Heart right ventricle (tissue), 16 donors: ENCODE data around the gene WDR54. TPM values are rescaled to one million over a fixed set of nuclear protein-coding genes. Genes with fewer than 3 reads are reported as not detected.

Source experiments
- ATAC-seq, 8 donors: fragments of 200-7000 bp; cut with Tn5 transposase; one replicate each; pipeline ENCODE4 v1.9.1; 2020; ENCODE audit warnings: mild to moderate bottlenecking in 8 of 8, moderate library complexity in 8 of 8, moderate number of reproducible peaks in 1 of 8
- DNase-seq, 2 donors: peaks; one replicate each; pipeline ENCODE4 v3.0.0-alpha.2; 2020
- H3K27ac ChIP-seq, 10 donors: fragments of 200-600 bp; sonication (generic) in 2 of 10; one replicate each; pipeline versions ENCODE4 v1.5.0 to v1.8.0; 2020 to 2022; ENCODE audit warnings: mild to moderate bottlenecking in 3 of 10
- H3K27me3 ChIP-seq, 7 donors: fragments of 200-600 bp; one replicate each; pipeline ENCODE4 v1.8.0; 2021 to 2022; ENCODE audit warnings: mild to moderate bottlenecking in 2 of 7
- H3K36me3 ChIP-seq, 9 donors: fragments of 200-600 bp; sonication (generic) in 1 of 9; one replicate each; pipeline versions ENCODE4 v1.5.0 to v1.8.0; 2020 to 2022; ENCODE audit warnings: mild to moderate bottlenecking in 2 of 9
- H3K4me1 ChIP-seq, 9 donors: fragments of 200-600 bp; sonication (generic) in 1 of 9; one replicate each; pipeline versions ENCODE4 v1.5.0 to v1.8.0; 2020 to 2022; ENCODE audit warnings: mild to moderate bottlenecking in 4 of 9
- H3K4me3 ChIP-seq, 10 donors: fragments of 200-600 bp; sonication (generic) in 2 of 10; one replicate each; pipeline versions ENCODE4 v1.5.0 to v1.8.0; 2020 to 2022; ENCODE audit warnings: mild to moderate bottlenecking in 7 of 10, moderate library complexity in 2 of 10
- H3K9me3 ChIP-seq, 11 donors: fragments of 200-600 bp in 10 of 11; sonication (generic) in 2 of 11; one replicate each; pipeline versions ENCODE4 v1.5.0 to v1.8.0; 2013 to 2022; ENCODE audit warnings: mild to moderate bottlenecking in 2 of 11, control low read depth in 1 of 11, moderate library complexity in 1 of 11
- CTCF ChIP-seq, 9 donors: fragments of 200-600 bp; sonication (generic) in 2 of 9; IDR thresholded peaks; one replicate each; pipeline versions ENCODE4 v1.5.0 to v1.8.0; 2021 to 2022; ENCODE audit warnings: antibody characterized with exemption in 9 of 9, mild to moderate bottlenecking in 5 of 9, moderate library complexity in 1 of 9
- WGBS, 2 donors: extraction: QIAGEN DNeasy Blood & Tissue Kit; methylation state at CpG; one replicate each; pipeline ENCODE4 v1.1.7; 2013; ENCODE audit warnings: inconsistent platforms in 1 of 2; 5-methylcytosine and 5-hydroxymethylcytosine counted together
- intact Hi-C, 10 donors: fragments of 100-400 bp; cut with DNase I; formaldehyde crosslinking; loops; one replicate each; pipeline versions ENCODE4 v1.11.1 to v1.14.2; 2022
- polyA plus RNA-seq, 2 donors: library from polyadenylated mRNA; stranded (reverse); fragments of 200-250 nt; gene quantifications; one replicate each; pipeline ENCODE4 v1.2.3, GENCODE V29; 2013
- total RNA-seq, 10 donors: library from RNA; stranded (reverse); fragmentation: NEBNext Ultra II Directional in 3 of 10; extraction: Animal tissue kit (Norgen Biotek cat#: 25700) in 3 of 10; gene quantifications; one replicate each; pipeline versions ENCODE4 v1.2.1 to v1.2.4, GENCODE V29; 2021 to 2023
- donor health status: Arrhythmogenic right ventricular cardiomyopathy.
- donor health status: ischemic (EF 13 %, LVEDD 7.1; RV severe dilation, severe dysfunction).
- donor health status: healthy with polysubstance abuse.
- donor health status: DM: no; HTN: yes; CAD: no.
- donor health status: DM: no; HTN: no; CAD: no.
- donor health status: ischemic (EF 25% LVEDD 6.9; RV normal size, moderate dysfunction).
- donor health status: ischemic (EF 25% LVEDD 5.7; RV mildly dilated, moderate dysfunction).
- donor health status: healthy.
- donor health status: DM: yes; HTN: yes; CAD: no.
- donor health status: Ischemic cardiomyopathy.
- donor health status: ischemic (EF 35%, LVEDD 5.7; RV mildly dilated, moderate dysfunction).
- donor health status: nonischemic (EF 11% LVEDD 7.7; RV severe dilation, severe dysfunction).
- donor health status: DM: yes; HTN: yes; CAD: no.
- donor health status: PGD.
- donor health status: ischemic (EF 29% LVEDD 5.4; RV normal size, mild dysfunction).
- donor health status: nonischemic (EF 23%, LVEDD 6.1; RV moderate dilation, normal function).

The WDR54 gene
- total and polyA plus RNA-seq, 12 donors: 1.1 to 8.7 (median 2.7) TPM

- peak overlapping the region in 4 of 10 donors; percentile 5 to 36 (median 26) for H3K4me3 ChIP-seq
- no peaks in the 10 kb centered on the region for H3K9me3 ChIP-seq
- peak overlapping the region in 8 of 10 donors; percentile 2 to 55 (median 37) for H3K27ac ChIP-seq
- ATAC-seq (no peak), DNase-seq (no peak)
- TF ChIP-seq CTCF (IDR thresholded peaks at IDR 0.05): no peak
- peaks cover 0 to 12% (median 0%) of the 10 kb centered on the region in 9 donors for H3K36me3 ChIP-seq
- H3K4me1 ChIP-seq: peaks cover 4 to 62% (median 45%) of the 10 kb centered on the region in 9 donors
- H3K27me3 ChIP-seq: peaks cover 0 to 31% (median 0%) of the 10 kb centered on the region in 7 donors
- WGBS, 2 donors: 66 to 71% methylated on average over 6 of the region's 6 CpGs
- intact Hi-C loops: no loop called here
These were observed 15.5 kb downstream of the WDR54 start for GRCh38 chr2:74436848-74437695.

- H3K27me3 ChIP-seq: peaks cover 0 to 42% (median 0%) of the 10 kb centered on the region in 7 donors
- H3K27ac ChIP-seq: peak overlapping the region in 3 of 10 donors; percentile 9 to 97 (median 92)
- H3K9me3 ChIP-seq: no peaks in the 10 kb centered on the region
- TF ChIP-seq CTCF (IDR thresholded peaks at IDR 0.05): no peak
- peaks cover 0 to 7% (median 0%) of the 10 kb centered on the region in 9 donors for H3K36me3 ChIP-seq
- ATAC-seq (no peak), DNase-seq (no peak)
- WGBS, 2 donors: 90 to 97% methylated on average over 1 of the region's 1 CpG
- intact Hi-C loops: loop anchor here in 1 of 10 donors (2.0 kb wide), 1 partner anchor 17 kb away; the partner anchor contains the start of genes C2orf81 and WDR54
- peak overlapping the region in 2 of 10 donors; percentile 8 to 58 for H3K4me3 ChIP-seq
- H3K4me1 ChIP-seq: peaks cover 6 to 65% (median 48%) of the 10 kb centered on the region in 9 donors
These were observed 16.7 kb downstream of the WDR54 start for GRCh38 chr2:74438248-74438647.

GRCh38 chr2:74439373-74439772 is 17.8 kb downstream of the WDR54 start:
- intact Hi-C loops: loop anchor here in 1 of 10 donors (2.0 kb wide), 1 partner anchor 19 kb away; the partner anchor contains the start of genes C2orf81 and WDR54
- peaks cover 0 to 43% (median 0%) of the 10 kb centered on the region in 7 donors for H3K27me3 ChIP-seq
- WGBS, 2 donors: 31 to 43% methylated on average over 3 of the region's 3 CpGs
- DNase-seq: no peak
- TF ChIP-seq CTCF (IDR thresholded peaks at IDR 0.05): no peak
- H3K27ac ChIP-seq: peak overlapping the region; percentile 51 to 97 (median 87)
- no peaks in the 10 kb centered on the region for H3K9me3 ChIP-seq
- no peak for ATAC-seq
- H3K4me3 ChIP-seq: peak overlapping the region; percentile 31 to 71 (median 58)
- peaks cover 0 to 7% (median 0%) of the 10 kb centered on the region in 9 donors for H3K36me3 ChIP-seq
- peaks cover 6 to 73% (median 56%) of the 10 kb centered on the region in 9 donors for H3K4me1 ChIP-seq

- peaks cover 0 to 7% (median 0%) of the 10 kb centered on the region in 9 donors for H3K36me3 ChIP-seq
- H3K9me3 ChIP-seq: no peaks in the 10 kb centered on the region
- WGBS, 2 donors: 5 to 7% methylated on average over 14 of the region's 14 CpGs
- peak overlapping the region; percentile 51 to 97 (median 87) for H3K27ac ChIP-seq
- peaks cover 6 to 72% (median 57%) of the 10 kb centered on the region in 9 donors for H3K4me1 ChIP-seq
- ATAC-seq (peak; percentile 40 to 72 (median 67)), DNase-seq (peak; percentile 82 to 83)
- peaks cover 0 to 43% (median 0%) of the 10 kb centered on the region in 7 donors for H3K27me3 ChIP-seq
- TF ChIP-seq CTCF (IDR thresholded peaks at IDR 0.05): no peak
- peak overlapping the region; percentile 31 to 71 (median 58) for H3K4me3 ChIP-seq
- intact Hi-C loops: loop anchor here in 1 of 10 donors (2.0 kb wide), 1 partner anchor 19 kb away; the partner anchor contains the start of genes C2orf81 and WDR54
These were observed 18.4 kb downstream of the WDR54 start for GRCh38 chr2:74439803-74440377.
